K562 (cell line): Measurements from ENCODE around the gene NME2. TPM values are rescaled to one million over a fixed set of nuclear protein-coding genes. Genes with fewer than 3 reads are reported as not detected.

Source experiments
- BRD4 ChIP-seq: fragments of 200-600 bp; sonication (generic); IDR thresholded peaks from 2 replicates; pipeline ENCODE4 v1.6.1; 2017; ENCODE audit warnings: inconsistent platforms
- C11orf30 ChIP-seq: fragments of 450-650 bp; IDR thresholded peaks from 2 replicates; pipeline ENCODE4 v1.6.1; 2016; ENCODE audit warnings: low read depth, mild to moderate bottlenecking
- CBX8 ChIP-seq: fragments of 200-600 bp; sonication (generic); IDR thresholded peaks from 2 replicates; pipeline ENCODE4 v1.6.1; 2012; ENCODE audit warnings: borderline replicate concordance, mixed run types, low read depth, mild to moderate bottlenecking, moderate library complexity, mixed read lengths, low read length, control low read depth, inconsistent platforms; ENCODE audit not compliant: poor library complexity, severe bottlenecking; ENCODE audit errors: extremely low read depth
- CXXC5 ChIP-seq: fragments of 250-450 bp; sonication (Bioruptor Pico); IDR thresholded peaks from 2 replicates; pipeline ENCODE4 v1.8.0; 2022; ENCODE audit warnings: inconsistent platforms, mild to moderate bottlenecking, moderate library complexity
- E2F1 ChIP-seq: sonication (generic); formaldehyde crosslinking; IDR thresholded peaks from 2 replicates; pipeline ENCODE4 v1.8.1; 2023; ENCODE audit warnings: mild to moderate bottlenecking, missing genetic modification reagents, moderate library complexity
- HSF4 ChIP-seq: fragments of 250-450 bp; sonication (Bioruptor Pico); IDR thresholded peaks from 2 replicates; pipeline ENCODE4 v2.1.2; 2022; ENCODE audit warnings: mild to moderate bottlenecking, moderate library complexity, borderline replicate concordance
- ILF3 ChIP-seq: fragments of 450-650 bp; IDR thresholded peaks from 2 replicates; pipeline ENCODE4 v1.6.1; 2018; ENCODE audit warnings: antibody characterized with exemption, mild to moderate bottlenecking, moderate library complexity, borderline replicate concordance
- MCM7 ChIP-seq, 2 experiments: fragments of 450-650 bp; IDR thresholded peaks; 2 replicates each; pipeline ENCODE4 v1.6.1; 2016 to 2018
- MTA2 ChIP-seq: fragments of 450-650 bp; IDR thresholded peaks from 2 replicates; pipeline ENCODE4 v1.6.1; 2016; ENCODE audit warnings: low read depth
- MXD1 ChIP-seq: fragments of 250-450 bp; sonication (Bioruptor Pico); IDR thresholded peaks from 2 replicates; pipeline ENCODE4 v1.8.0; 2021; ENCODE audit warnings: borderline replicate concordance, mild to moderate bottlenecking, moderate library complexity; ENCODE audit not compliant: poor library complexity, severe bottlenecking
- NRF1 ChIP-seq, 2 experiments: fragments of 450-650 bp; IDR thresholded peaks in 1 of 2; conservative IDR thresholded peaks in 1 of 2; 2 replicates each; pipeline ENCODE4 v1.6.1; 2014; ENCODE audit warnings: mild to moderate bottlenecking in 2 of 2
- PRDM10 ChIP-seq: fragments of 450-650 bp; IDR thresholded peaks from 2 replicates; pipeline ENCODE4 v1.6.1; 2018; ENCODE audit not compliant: partially characterized antibody
- SMAD1 ChIP-seq: fragments of 150-350 bp; IDR thresholded peaks from 2 replicates; pipeline ENCODE4 v1.6.1; 2014; ENCODE audit warnings: low read length, low read depth; ENCODE audit not compliant: partially characterized antibody
- SMARCE1 ChIP-seq: fragments of 450-650 bp; IDR thresholded peaks from 2 replicates; pipeline ENCODE4 v1.7.1; 2016; ENCODE audit warnings: mild to moderate bottlenecking
- TFE3 ChIP-seq: fragments of 450-650 bp; formaldehyde crosslinking; IDR thresholded peaks from 2 replicates; pipeline ENCODE4 v1.4.0; 2020; ENCODE audit warnings: mild to moderate bottlenecking, mixed read lengths
- ZBTB17 ChIP-seq: fragments of 450-650 bp; formaldehyde crosslinking; IDR thresholded peaks from 2 replicates; pipeline ENCODE4 v1.4.0; 2020; ENCODE audit warnings: mild to moderate bottlenecking
- ZFP91 ChIP-seq: sonication (generic); formaldehyde crosslinking; IDR thresholded peaks from 2 replicates; pipeline ENCODE4 v1.8.0; 2022; ENCODE audit warnings: mild to moderate bottlenecking, missing genetic modification reagents
- ZNF184 ChIP-seq: sonication (generic); formaldehyde crosslinking; IDR thresholded peaks from 2 replicates; pipeline ENCODE4 v1.5.0; 2020; ENCODE audit warnings: missing genetic modification reagents
- polyA plus RNA-seq, 8 experiments: library from polyadenylated mRNA; depleted of rRNA in 4 of 8; stranded (reverse) in 5 of 8; unstranded in 3 of 8; fragments of >200 nt; fragmentation: Nextera tagmentation in 2 of 8; fragmentation: Illumina TruSeq in 1 of 8; extraction: Ambion mirVana in 2 of 8; extraction: Trizol in 1 of 8; gene quantifications; 2 replicates each; pipeline versions ENCODE4 v1.2.1 to v1.2.3, GENCODE V29; 2011 to 2014; ENCODE audit warnings: inconsistent platforms in 1 of 8, missing spikeins in 1 of 8
- total RNA-seq, 7 experiments: library from RNA; depleted of rRNA in 6 of 7; stranded (reverse); fragments of >200 nt in 6 of 7; fragmentation: Illumina TruSeq in 2 of 7; extraction: Trizol in 2 of 7; gene quantifications; 2 replicates each; pipeline versions ENCODE4 v1.2.1 to v1.2.3, GENCODE V29; 2011 to 2021; ENCODE audit warnings: low replicate concordance in 1 of 7

NME2 gene
- total and polyA plus RNA-seq, 9 of the 15 experiments (the other 6 are each of a cell fraction or from before 2014, with no cell fraction given), result 684 to 1,202 (median 924) TPM

GRCh38 chr17:51121620-51122472, 44.4 kb upstream of the NME2 start (continued):
- TF ChIP-seq NRF1 (conservative IDR thresholded peaks at IDR 0.05 in 1 of 2, IDR thresholded peaks at IDR 0.05 in 1 of 2) (peak; percentile 32 to 52; a peak in 2 of 4 replicates), MXD1 (CRISPR knock-in tag) (no peak), SMARCE1 (peak; percentile 86), MTA2 (peak; percentile 56), PRDM10 (no peak), ILF3 (no peak), SMAD1 (peak; percentile 90), MCM7 (IDR thresholded peaks at IDR 0.05) (no peak), E2F1 (CRISPR knock-in tag) (no peak), CXXC5 (peak; percentile 91), ZNF184 (CRISPR knock-in tag) (no peak), BRD4 (peak; percentile 98), CBX8 (no peak), HSF4 (CRISPR knock-in tag) (0 out of 2 replicates have a peak, but pooled peaks have one; percentile 12), ZBTB17 (CRISPR knock-in tag) (no peak), ZFP91 (CRISPR knock-in tag) (peak; percentile 51; the same call in 1 of the 2 replicates), TFE3 (CRISPR knock-in tag) (peak; percentile 89), C11orf30 (peak; percentile 89)
